CD4-positive, CD25-positive, alpha-beta regulatory T cell (primary cell): Measurements from ENCODE around the gene CSNK2A2. TPM values are rescaled to one million over a fixed set of nuclear protein-coding genes. Genes with fewer than 3 reads are reported as not detected.

Experiments
- ATAC-seq, 2 donors: fragments of 150-1000 bp; cut with Tn5 transposase; one replicate each; pipeline ENCODE4 v1.10.0; 2021; ENCODE audit warnings: low read depth in 2 of 2, moderate number of reproducible peaks in 2 of 2, moderate library complexity in 1 of 2
- DNase-seq, 3 donors: peaks; one replicate each; pipeline versions ENCODE4 v3.0.0 to v3.0.0-alpha.2; 2012 to 2022; ENCODE audit warnings: mixed read lengths in 1 of 3
- H3K27ac ChIP-seq: one replicate; pipeline ENCODE4 v1.7.0; 2013; ENCODE audit warnings: mild to moderate bottlenecking, low read length; ENCODE audit not compliant: insufficient read depth, poor library complexity, severe bottlenecking
- H3K27me3 ChIP-seq: one replicate; pipeline ENCODE4 v1.7.0; 2013; ENCODE audit warnings: low read length; ENCODE audit not compliant: control insufficient read depth, insufficient read depth
- H3K36me3 ChIP-seq: one replicate; pipeline ENCODE4 v1.7.0; 2013; ENCODE audit warnings: mild to moderate bottlenecking, low read length, moderate library complexity; ENCODE audit not compliant: control insufficient read depth, insufficient read depth
- H3K4me1 ChIP-seq: 2 replicates; pipeline ENCODE4 v1.7.0; 2013; ENCODE audit warnings: mild to moderate bottlenecking, low read length; ENCODE audit not compliant: insufficient read depth, control insufficient read depth, poor library complexity, severe bottlenecking
- H3K4me3 ChIP-seq: one replicate; pipeline ENCODE4 v1.7.0; 2013; ENCODE audit warnings: low read depth, mild to moderate bottlenecking, low read length, moderate library complexity
- H3K9me3 ChIP-seq, 2 experiments: 1 replicate in 1 of 2; 2 replicates in 1 of 2; pipeline ENCODE4 v1.7.0; 2013; ENCODE audit warnings: low read length in 2 of 2, mild to moderate bottlenecking in 1 of 2, moderate library complexity in 1 of 2; ENCODE audit not compliant: control insufficient read depth in 2 of 2
- H3K27ac Mint-ChIP-seq, 3 donors: one replicate each; pipeline ENCODE4 v1.8.0; 2020 to 2022; ENCODE audit warnings: mild to moderate bottlenecking in 3 of 3, mixed read lengths in 3 of 3, moderate library complexity in 2 of 3
- H3K27me3 Mint-ChIP-seq: one replicate; pipeline ENCODE4 v1.8.0; 2022; ENCODE audit warnings: mild to moderate bottlenecking, mixed read lengths
- H3K36me3 Mint-ChIP-seq: one replicate; pipeline ENCODE4 v1.8.0; 2020; ENCODE audit warnings: mixed read lengths
- H3K4me1 Mint-ChIP-seq, 4 donors: one replicate each; pipeline ENCODE4 v1.8.0; 2020 to 2022; ENCODE audit warnings: mixed read lengths in 4 of 4, mild to moderate bottlenecking in 1 of 4
- H3K4me3 Mint-ChIP-seq, 4 donors: one replicate each; pipeline ENCODE4 v1.8.0; 2020 to 2022; ENCODE audit warnings: mild to moderate bottlenecking in 4 of 4, mixed read lengths in 4 of 4, moderate library complexity in 3 of 4
- H3K9me3 Mint-ChIP-seq, 7 donors: one replicate each; pipeline ENCODE4 v1.8.0; 2020 to 2022; ENCODE audit warnings: mixed read lengths in 7 of 7, mild to moderate bottlenecking in 3 of 7, moderate library complexity in 2 of 7
- polyA plus RNA-seq, 4 donors: library from polyadenylated mRNA; unstranded; fragments of 300-500 nt; fragmentation: Illumina TruSeq; gene quantifications; one replicate each; pipeline ENCODE4 v1.2.3, GENCODE V29; 2021
- total RNA-seq: library from RNA; stranded (reverse); gene quantifications from one replicate; pipeline ENCODE4 v1.2.3, GENCODE V29; 2022

Gene CSNK2A2
- 57.3 TPM for total RNA-seq
- polyA plus RNA-seq = 10 to 100 TPM in 2 of 4 donors, 1 to 10 TPM in 2; 7.9 to 11.6 (median 9.6) TPM

GRCh38 chr16:58198022-58198683 lies at the start of gene CSNK2A2:
Gene CSNK2A2 (minus strand): TSS chr16:58198106. CDS start chr16:58197736, 370 bp downstream.
- Histone ChIP-seq H3K36me3 (peaks cover 24% of the 10 kb centered on the region), H3K9me3 (no peaks in the 10 kb centered on the region), H3K27me3 (no peaks in the 10 kb centered on the region), H3K4me1 (peaks cover 24% of the 10 kb centered on the region), H3K27ac (no peak within 1 kb of the TSS), H3K4me3 (peak within 1 kb of the TSS; percentile 71)
- H3K27ac Mint-ChIP-seq = peak within 1 kb of the TSS; percentile 87 to 93 (median 91)
- DNase-seq (peak; percentile 60 to 71 (median 69)), ATAC-seq (peak; percentile 94 to 95)
- peak within 1 kb of the TSS; percentile 89 to 96 (median 92) for H3K4me3 Mint-ChIP-seq
- no peaks in the 10 kb centered on the region for H3K9me3 Mint-ChIP-seq
- peaks cover 16% of the 10 kb centered on the region for H3K27me3 Mint-ChIP-seq
- H3K4me1 Mint-ChIP-seq = peaks cover 32 to 47% (median 36%) of the 10 kb centered on the region in 4 donors
- H3K36me3 Mint-ChIP-seq = peaks cover 16% of the 10 kb centered on the region

- Mint-ChIP-seq H3K27me3 (peaks cover 56% of the 10 kb centered on the region), H3K9me3 (peaks cover 0 to 2% (median 0%) of the 10 kb centered on the region in 7 donors), H3K4me1 (peaks cover 0 to 5% (median 4%) of the 10 kb centered on the region in 4 donors), H3K4me3 (no peak overlapping the region), H3K27ac (no peak overlapping the region), H3K36me3 (no peaks in the 10 kb centered on the region)
- Histone ChIP-seq H3K4me3 (no peak overlapping the region), H3K9me3 (no peaks in the 10 kb centered on the region), H3K27me3 (peaks cover 22% of the 10 kb centered on the region), H3K27ac (no peak overlapping the region), H3K36me3 (no peaks in the 10 kb centered on the region), H3K4me1 (no peaks in the 10 kb centered on the region)
- DNase-seq = peak in 1 of 3 donors; percentile 49
- ATAC-seq = peak in 1 of 2 donors; percentile 37
Measured at GRCh38 chr16:58243528-58244004, 45.7 kb upstream of the CSNK2A2 start.

GRCh38 chr16:58236831-58237230 lies 38.9 kb upstream of the CSNK2A2 start:
- H3K27ac Mint-ChIP-seq = peak overlapping the region in 1 of 3 donors; percentile 15
- Histone ChIP-seq H3K4me1 (peaks cover 7% of the 10 kb centered on the region), H3K36me3 (no peaks in the 10 kb centered on the region), H3K9me3 (no peaks in the 10 kb centered on the region), H3K27ac (no peak overlapping the region), H3K4me3 (no peak overlapping the region), H3K27me3 (peaks cover 20% of the 10 kb centered on the region)
- H3K9me3 Mint-ChIP-seq = peaks cover 0 to 2% (median 0%) of the 10 kb centered on the region in 7 donors
- H3K27me3 Mint-ChIP-seq = peaks cover 48% of the 10 kb centered on the region
- DNase-seq (no peak), ATAC-seq (no peak)
- H3K36me3 Mint-ChIP-seq = no peaks in the 10 kb centered on the region
- H3K4me1 Mint-ChIP-seq = peaks cover 0 to 14% (median 13%) of the 10 kb centered on the region in 4 donors
- H3K4me3 Mint-ChIP-seq = peak overlapping the region in 1 of 4 donors; percentile 53

GRCh38 chr16:58236231-58236690 lies 38.4 kb upstream of the CSNK2A2 start:
- H3K4me1 Mint-ChIP-seq = peaks cover 0 to 14% (median 13%) of the 10 kb centered on the region in 4 donors
- Histone ChIP-seq H3K4me3 (peak overlapping the region; percentile 77), H3K27me3 (peaks cover 18% of the 10 kb centered on the region), H3K9me3 (no peaks in the 10 kb centered on the region), H3K36me3 (no peaks in the 10 kb centered on the region), H3K27ac (no peak overlapping the region), H3K4me1 (peaks cover 7% of the 10 kb centered on the region)
- peak overlapping the region in 2 of 3 donors; percentile 72 to 76 for H3K27ac Mint-ChIP-seq
- peak; percentile 38 to 69 (median 50) for DNase-seq
- H3K27me3 Mint-ChIP-seq = peaks cover 43% of the 10 kb centered on the region
- no peaks in the 10 kb centered on the region for H3K36me3 Mint-ChIP-seq
- H3K9me3 Mint-ChIP-seq = peaks cover 0 to 2% (median 0%) of the 10 kb centered on the region in 7 donors
- peak; percentile 75 to 84 for ATAC-seq
- H3K4me3 Mint-ChIP-seq = peak overlapping the region; percentile 55 to 85 (median 75)

- peak overlapping the region; percentile 77 for H3K4me3 ChIP-seq
- ATAC-seq (no peak), DNase-seq (no peak)
- Mint-ChIP-seq H3K4me3 (peak overlapping the region; percentile 55 to 85 (median 75)), H3K9me3 (peaks cover 0 to 2% (median 0%) of the 10 kb centered on the region in 7 donors), H3K36me3 (no peaks in the 10 kb centered on the region), H3K27ac (no peak overlapping the region), H3K27me3 (peaks cover 43% of the 10 kb centered on the region), H3K4me1 (peaks cover 0 to 14% (median 13%) of the 10 kb centered on the region in 4 donors)
- H3K4me1 ChIP-seq = peaks cover 7% of the 10 kb centered on the region
- H3K9me3 ChIP-seq = no peaks in the 10 kb centered on the region
- no peaks in the 10 kb centered on the region for H3K36me3 ChIP-seq
- H3K27me3 ChIP-seq = peaks cover 18% of the 10 kb centered on the region
- no peak overlapping the region for H3K27ac ChIP-seq
Measured at GRCh38 chr16:58235663-58236062, 37.8 kb upstream of the CSNK2A2 start.

GRCh38 chr16:58234831-58235595 lies 37.1 kb upstream of the CSNK2A2 start:
- ATAC-seq = no peak
- Mint-ChIP-seq H3K27ac (no peak overlapping the region), H3K4me3 (peak overlapping the region in 2 of 4 donors; percentile 1 to 30), H3K36me3 (no peaks in the 10 kb centered on the region), H3K4me1 (peaks cover 0 to 14% (median 13%) of the 10 kb centered on the region in 4 donors), H3K27me3 (peaks cover 38% of the 10 kb centered on the region), H3K9me3 (peaks cover 0 to 2% (median 0%) of the 10 kb centered on the region in 7 donors)
- H3K4me3 ChIP-seq = no peak overlapping the region
- H3K27ac ChIP-seq = no peak overlapping the region
- no peaks in the 10 kb centered on the region for H3K9me3 ChIP-seq
- peaks cover 7% of the 10 kb centered on the region for H3K4me1 ChIP-seq
- H3K36me3 ChIP-seq = no peaks in the 10 kb centered on the region
- peaks cover 18% of the 10 kb centered on the region for H3K27me3 ChIP-seq
- DNase-seq = no peak

- Histone ChIP-seq H3K4me1 (no peaks in the 10 kb centered on the region), H3K9me3 (no peaks in the 10 kb centered on the region), H3K36me3 (no peaks in the 10 kb centered on the region), H3K4me3 (no peak overlapping the region), H3K27ac (no peak overlapping the region), H3K27me3 (peaks cover 8% of the 10 kb centered on the region)
- H3K27ac Mint-ChIP-seq = no peak overlapping the region
- H3K9me3 Mint-ChIP-seq = no peaks in the 10 kb centered on the region
- no peaks in the 10 kb centered on the region for H3K36me3 Mint-ChIP-seq
- no peak for DNase-seq
- ATAC-seq = no peak
- H3K27me3 Mint-ChIP-seq = peaks cover 15% of the 10 kb centered on the region
- H3K4me1 Mint-ChIP-seq = no peaks in the 10 kb centered on the region
- H3K4me3 Mint-ChIP-seq = no peak overlapping the region
Measured at GRCh38 chr16:58230259-58230658, 32.4 kb upstream of the CSNK2A2 start.
